Measurements from ENCODE around the gene NTM. TPM values are rescaled to one million over a fixed set of nuclear protein-coding genes. Genes with fewer than 3 reads are reported as not detected.

Gene NTM
- total RNA-seq, 2 donors from 2014 or later, result 1.7 to 3.6 TPM

DNA sequence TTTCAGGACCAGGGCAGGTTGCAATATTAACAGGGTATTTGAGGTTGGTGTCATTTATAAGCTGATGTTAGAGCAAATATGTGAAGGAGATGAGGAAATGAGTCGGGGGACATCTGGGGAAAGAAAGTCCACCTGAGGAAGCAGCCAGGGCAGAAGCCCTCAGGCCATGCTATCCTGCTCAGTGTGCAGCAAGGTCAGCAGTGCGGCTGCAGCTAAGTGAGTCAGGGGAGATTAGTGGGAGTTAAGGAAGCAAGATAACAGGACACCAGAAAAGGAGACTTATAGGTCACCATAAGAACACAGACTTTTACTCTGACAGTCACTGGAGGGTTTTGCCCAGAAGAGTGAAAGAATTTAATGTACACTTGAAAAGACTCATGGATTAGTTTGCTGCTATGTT, 468.9 kb downstream of the NTM start:
- TF ChIP-seq, protein P1, sequence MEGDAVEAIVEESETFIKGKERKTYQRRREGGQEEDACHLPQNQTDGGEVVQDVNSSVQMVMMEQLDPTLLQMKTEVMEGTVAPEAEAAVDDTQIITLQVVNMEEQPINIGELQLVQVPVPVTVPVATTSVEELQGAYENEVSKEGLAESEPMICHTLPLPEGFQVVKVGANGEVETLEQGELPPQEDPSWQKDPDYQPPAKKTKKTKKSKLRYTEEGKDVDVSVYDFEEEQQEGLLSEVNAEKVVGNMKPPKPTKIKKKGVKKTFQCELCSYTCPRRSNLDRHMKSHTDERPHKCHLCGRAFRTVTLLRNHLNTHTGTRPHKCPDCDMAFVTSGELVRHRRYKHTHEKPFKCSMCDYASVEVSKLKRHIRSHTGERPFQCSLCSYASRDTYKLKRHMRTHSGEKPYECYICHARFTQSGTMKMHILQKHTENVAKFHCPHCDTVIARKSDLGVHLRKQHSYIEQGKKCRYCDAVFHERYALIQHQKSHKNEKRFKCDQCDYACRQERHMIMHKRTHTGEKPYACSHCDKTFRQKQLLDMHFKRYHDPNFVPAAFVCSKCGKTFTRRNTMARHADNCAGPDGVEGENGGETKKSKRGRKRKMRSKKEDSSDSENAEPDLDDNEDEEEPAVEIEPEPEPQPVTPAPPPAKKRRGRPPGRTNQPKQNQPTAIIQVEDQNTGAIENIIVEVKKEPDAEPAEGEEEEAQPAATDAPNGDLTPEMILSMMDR (conservative IDR thresholded peaks at IDR 0.05), result no peak
- H3K9me3 Mint-ChIP-seq, result no peaks in the 10 kb centered on the region
- Histone ChIP-seq H3K27me3 (ENCODE audit: control insufficient read depth, insufficient read depth, low read length, poor library complexity, severe bottlenecking) (no peaks in the 10 kb centered on the region), H3K36me3 (ENCODE audit: control insufficient read depth, insufficient read depth, low read length) (no peaks in the 10 kb centered on the region), H3K4me1 (ENCODE audit: control insufficient read depth, insufficient read depth, low read length) (no peaks in the 10 kb centered on the region), H3K9me3 (ENCODE audit: control insufficient read depth, low read length) (no peaks in the 10 kb centered on the region), H3K4me3 (ENCODE audit: low read length) (no peak overlapping the region), H3K27ac (ENCODE audit: low read depth, low read length) (no peak overlapping the region), H3K9ac (ENCODE audit: extremely low read depth, low read length, poor library complexity, severe bottlenecking) (no peak overlapping the region)
- no peak overlapping the region for H3K27ac Mint-ChIP-seq
- H3K4me1 Mint-ChIP-seq, result peaks cover 2% of the 10 kb centered on the region
- no peak overlapping the region for H3K4me3 Mint-ChIP-seq
- no peak for DNase-seq
- no peaks in the 10 kb centered on the region for H3K36me3 Mint-ChIP-seq (ENCODE audit: low read depth)
- no peaks in the 10 kb centered on the region for H3K27me3 Mint-ChIP-seq (ENCODE audit: insufficient read depth)
- 77 to 80% methylated on average over 1 to 2 of the region's 2 CpGs for WGBS, 2 experiments (ENCODE audit: insufficient coverage in 1 of 2, insufficient read length in 1 of 2)

DNA sequence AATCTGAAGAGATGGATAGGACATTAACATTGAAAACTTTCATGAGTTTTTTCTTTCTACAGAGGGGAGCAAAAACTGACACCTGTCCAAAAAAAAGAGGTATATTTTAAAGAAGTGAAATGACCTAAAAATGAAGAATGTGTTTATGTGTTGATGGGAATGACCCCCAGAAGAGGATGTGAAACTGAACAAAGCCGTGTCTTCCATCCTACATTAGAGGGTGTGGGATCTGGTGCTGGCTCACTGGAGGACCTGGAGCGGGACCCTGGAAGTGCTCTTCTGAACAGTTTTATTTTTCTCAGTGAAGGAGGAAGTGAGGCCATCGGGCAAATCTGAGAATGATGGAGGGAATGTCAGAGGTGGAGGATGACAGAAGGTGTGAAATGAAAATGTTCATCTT, 470.1 kb downstream of the NTM start:
- no peaks in the 10 kb centered on the region for H3K9me3 Mint-ChIP-seq
- H3K27me3 Mint-ChIP-seq (ENCODE audit: insufficient read depth), result no peaks in the 10 kb centered on the region
- H3K4me1 Mint-ChIP-seq, result peaks cover 10% of the 10 kb centered on the region
- Histone ChIP-seq H3K27ac (ENCODE audit: low read depth, low read length) (no peak overlapping the region), H3K4me3 (ENCODE audit: low read length) (no peak overlapping the region), H3K36me3 (ENCODE audit: control insufficient read depth, insufficient read depth, low read length) (no peaks in the 10 kb centered on the region), H3K4me1 (ENCODE audit: control insufficient read depth, insufficient read depth, low read length) (peaks cover 4% of the 10 kb centered on the region), H3K9ac (ENCODE audit: extremely low read depth, low read length, poor library complexity, severe bottlenecking) (no peak overlapping the region), H3K9me3 (ENCODE audit: control insufficient read depth, low read length) (no peaks in the 10 kb centered on the region), H3K27me3 (ENCODE audit: control insufficient read depth, insufficient read depth, low read length, poor library complexity, severe bottlenecking) (no peaks in the 10 kb centered on the region)
- no peak overlapping the region for H3K27ac Mint-ChIP-seq
- WGBS, 2 experiments (ENCODE audit: insufficient coverage in 1 of 2, insufficient read length in 1 of 2), result 79 to 98% methylated on average over 2 to 3 of the region's 3 CpGs
- H3K36me3 Mint-ChIP-seq (ENCODE audit: low read depth), result no peaks in the 10 kb centered on the region
- TF ChIP-seq, protein P1 (conservative IDR thresholded peaks at IDR 0.05), result no peak
- DNase-seq, result no peak
- H3K4me3 Mint-ChIP-seq, result no peak overlapping the region

DNA sequence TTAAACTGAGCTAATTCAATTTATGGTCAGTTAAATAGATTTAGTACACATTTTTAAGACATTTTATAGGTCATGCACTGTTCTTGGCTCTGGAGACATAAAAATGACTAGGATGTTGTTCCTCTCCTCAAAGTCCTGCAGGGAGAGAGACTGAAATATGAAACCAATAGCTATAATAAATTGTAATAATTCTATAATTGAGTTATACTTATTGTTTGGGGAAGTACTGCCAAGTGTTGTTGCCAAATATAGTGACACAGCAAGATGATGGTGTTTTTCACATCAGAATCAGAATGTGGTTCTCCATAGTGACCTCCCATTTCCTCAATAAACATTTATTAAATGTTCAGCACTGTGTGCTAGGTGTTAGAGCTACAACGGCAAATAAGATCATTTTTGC, 470.6 kb downstream of the NTM start:
- H3K4me3 Mint-ChIP-seq, result no peak overlapping the region
- H3K4me1 ChIP-seq (ENCODE audit: control insufficient read depth, insufficient read depth, low read length), result peaks cover 4% of the 10 kb centered on the region
- H3K36me3 ChIP-seq (ENCODE audit: control insufficient read depth, insufficient read depth, low read length), result no peaks in the 10 kb centered on the region
- peaks cover 13% of the 10 kb centered on the region for H3K4me1 Mint-ChIP-seq
- no peak for DNase-seq
- no peak overlapping the region for H3K4me3 ChIP-seq (ENCODE audit: low read length)
- H3K27me3 Mint-ChIP-seq (ENCODE audit: insufficient read depth), result no peaks in the 10 kb centered on the region
- H3K27ac ChIP-seq (ENCODE audit: low read depth, low read length), result no peak overlapping the region
- TF ChIP-seq, protein P1 (conservative IDR thresholded peaks at IDR 0.05), result no peak
- no peaks in the 10 kb centered on the region for H3K27me3 ChIP-seq (ENCODE audit: control insufficient read depth, insufficient read depth, low read length, poor library complexity, severe bottlenecking)
- no peaks in the 10 kb centered on the region for H3K36me3 Mint-ChIP-seq (ENCODE audit: low read depth)
- no peaks in the 10 kb centered on the region for H3K9me3 ChIP-seq (ENCODE audit: control insufficient read depth, low read length)
- no peak overlapping the region for H3K27ac Mint-ChIP-seq
- no peak overlapping the region for H3K9ac ChIP-seq (ENCODE audit: extremely low read depth, low read length, poor library complexity, severe bottlenecking)
- no peaks in the 10 kb centered on the region for H3K9me3 Mint-ChIP-seq
- 97% methylated on average over 1 of the region's 1 CpG; no CpG with 5 or more reads in 1 of the 2 experiments for WGBS, 2 experiments (ENCODE audit: insufficient coverage in 1 of 2, insufficient read length in 1 of 2)
